Esophagus muscularis mucosa (tissue), 4 donors: ENCODE measurements around the gene SORBS1. TPM values are rescaled to one million over a fixed set of nuclear protein-coding genes. Genes with fewer than 3 reads are reported as not detected.

Experiments
- DNase-seq: peaks from one replicate; pipeline ENCODE4 v3.0.0-alpha.2; 2017; ENCODE audit errors: extremely low spot score
- H3K27ac ChIP-seq, 4 donors: fragments of 200-600 bp; sonication (generic); replicated peaks in 1 of 4; 1 replicate in 3 of 4; 2 replicates in 1 of 4; pipeline ENCODE4 v1.5.1; 2016 to 2019; ENCODE audit warnings: mild to moderate bottlenecking in 1 of 4
- H3K27me3 ChIP-seq, 4 donors: fragments of 200-600 bp; sonication (generic); one replicate each; pipeline versions ENCODE4 v1.5.1 to v1.6.0; 2016 to 2019
- H3K36me3 ChIP-seq, 4 donors: fragments of 200-600 bp; sonication (generic); one replicate each; pipeline ENCODE4 v1.5.1; 2016 to 2019
- H3K4me1 ChIP-seq, 4 donors: fragments of 200-600 bp; sonication (generic); one replicate each; pipeline ENCODE4 v1.5.1; 2016 to 2019
- H3K4me3 ChIP-seq, 4 donors: fragments of 200-600 bp; sonication (generic); 1 replicate in 2 of 4; 2 replicates in 2 of 4; pipeline ENCODE4 v1.5.1; 2016 to 2019; ENCODE audit warnings: mild to moderate bottlenecking in 4 of 4, moderate library complexity in 1 of 4
- H3K9me3 ChIP-seq, 4 donors: fragments of 200-600 bp; sonication (generic); 1 replicate in 3 of 4; 2 replicates in 1 of 4; pipeline ENCODE4 v1.5.1; 2016 to 2019
- CTCF ChIP-seq, 3 experiments: fragments of 200-600 bp in 2 of 3; fragments of 450-650 bp in 1 of 3; sonication (generic) in 2 of 3; IDR thresholded peaks; one replicate each; pipeline ENCODE4 v1.5.1; 2017 to 2019; ENCODE audit warnings: antibody characterized with exemption in 3 of 3, mild to moderate bottlenecking in 2 of 3, moderate library complexity in 1 of 3
- EP300 ChIP-seq: sonication (generic); formaldehyde crosslinking; IDR thresholded peaks from one replicate; pipeline ENCODE4 v1.6.1; 2017; ENCODE audit warnings: antibody characterized with exemption
- POLR2A ChIP-seq: fragments of 450-650 bp; IDR thresholded peaks from one replicate; pipeline ENCODE4 v1.6.1; 2017; ENCODE audit warnings: antibody characterized with exemption, moderate library complexity, mild to moderate bottlenecking, low read depth
- POLR2AphosphoS5 ChIP-seq, 2 donors: sonication (generic); formaldehyde crosslinking; IDR thresholded peaks; one replicate each; pipeline ENCODE4 v1.6.1; 2017; ENCODE audit warnings: antibody characterized with exemption in 2 of 2
- WGBS: methylation state at CpG from one replicate; pipeline ENCODE4 v1.1.5; 2018; 5-methylcytosine and 5-hydroxymethylcytosine counted together
- intact Hi-C: fragments of 100-400 bp; cut with DNase I; formaldehyde crosslinking; loops from one replicate; pipeline ENCODE4 v1.15.1; 2023
- total RNA-seq, 4 donors: library from RNA; depleted of rRNA; stranded (reverse); fragments of >200 nt; gene quantifications; one replicate each; pipeline versions ENCODE4 v1.1.0 to v1.2.1, GENCODE V29; 2016

SORBS1 gene
- total RNA-seq, 4 donors from 2014 or later = 1,569 to 2,231 (median 1,854) TPM

DNA sequence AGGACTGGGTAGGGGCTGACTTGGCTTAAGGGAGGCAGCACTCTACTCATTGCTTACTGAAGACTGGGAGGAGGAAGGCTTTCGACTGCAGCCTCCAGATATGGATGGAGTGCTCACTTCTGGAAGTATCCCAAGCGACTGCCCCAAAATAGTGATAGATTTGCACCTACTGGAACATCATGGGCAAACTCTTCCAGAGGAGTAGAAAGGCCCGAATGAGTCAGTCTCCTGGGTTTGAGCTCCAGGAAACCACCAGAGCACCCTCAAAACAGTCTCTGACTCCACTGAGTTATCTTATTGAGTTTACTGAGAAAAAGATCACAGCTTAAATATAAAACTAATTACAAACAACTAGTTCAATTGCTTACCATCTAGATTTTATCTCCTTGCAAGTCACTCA lies 233.2 kb downstream of the SORBS1 start:
- H3K9me3 ChIP-seq = no peaks in the 10 kb centered on the region
- peaks cover 7 to 88% (median 75%) of the 10 kb centered on the region in 4 donors for H3K36me3 ChIP-seq
- TF ChIP-seq POLR2A = no peak
- TF ChIP-seq POLR2AphosphoS5 (IDR thresholded peaks at IDR 0.05) = peak in 1 of 2 donors; percentile 0
- intact Hi-C loops = no loop called here
- DNase-seq = no peak
- no peaks in the 10 kb centered on the region for H3K27me3 ChIP-seq
- H3K4me1 ChIP-seq = peaks cover 66 to 81% (median 70%) of the 10 kb centered on the region in 4 donors
- WGBS = 58% methylated on average over 2 of the region's 3 CpGs
- H3K4me3 ChIP-seq = no peak overlapping the region
- H3K27ac ChIP-seq = peak overlapping the region; percentile 69 to 91 (median 90)

- H3K9me3 ChIP-seq = no peaks in the 10 kb centered on the region
- no peak overlapping the region for H3K4me3 ChIP-seq
- intact Hi-C loops = no loop called here
- peaks cover 61 to 75% (median 63%) of the 10 kb centered on the region in 4 donors for H3K4me1 ChIP-seq
- peak overlapping the region; percentile 69 to 91 (median 90) for H3K27ac ChIP-seq
- H3K36me3 ChIP-seq = peaks cover 9 to 88% (median 75%) of the 10 kb centered on the region in 4 donors
- H3K27me3 ChIP-seq = no peaks in the 10 kb centered on the region
- TF ChIP-seq POLR2A = no peak
- TF ChIP-seq EP300 = no peak
- peak in 1 of 3 experiments; percentile 15 for TF ChIP-seq CTCF (IDR thresholded peaks at IDR 0.05)
- TF ChIP-seq POLR2AphosphoS5 (IDR thresholded peaks at IDR 0.05) = peak in 1 of 2 donors; percentile 44
- WGBS = 49% methylated on average over 4 of the region's 5 CpGs
- no peak for DNase-seq
Measured at GRCh38 chr10:95327367-95327766, 233.8 kb downstream of the SORBS1 start.

DNA sequence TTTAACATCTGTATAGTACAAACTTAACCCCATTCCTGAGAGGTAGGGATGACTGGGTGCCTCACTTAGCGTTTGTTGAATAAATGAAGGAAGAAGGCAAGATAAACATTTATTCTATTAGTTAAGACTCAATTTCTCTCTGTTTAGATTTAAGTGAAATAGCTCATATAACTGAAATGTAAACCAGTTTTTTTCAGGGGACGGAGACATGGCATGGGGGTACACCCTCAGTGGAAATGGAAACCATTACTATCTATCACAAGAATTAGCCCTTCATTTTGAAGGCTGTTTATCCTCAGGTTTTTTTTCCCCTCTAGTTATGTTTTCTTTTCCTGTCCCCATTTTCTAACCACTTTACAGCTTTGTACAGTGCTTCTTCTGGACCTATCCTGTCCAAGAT lies 234.8 kb downstream of the SORBS1 start:
- Histone ChIP-seq H3K4me3 (no peak overlapping the region), H3K36me3 (peaks cover 17 to 88% (median 75%) of the 10 kb centered on the region in 4 donors), H3K27me3 (no peaks in the 10 kb centered on the region), H3K9me3 (no peaks in the 10 kb centered on the region), H3K27ac (peak overlapping the region in 3 of 4 donors; percentile 90 to 91 (median 90)), H3K4me1 (peaks cover 52 to 70% (median 53%) of the 10 kb centered on the region in 4 donors)
- TF ChIP-seq EP300 = no peak
- TF ChIP-seq CTCF (IDR thresholded peaks at IDR 0.05) = no peak
- TF ChIP-seq POLR2AphosphoS5 (IDR thresholded peaks at IDR 0.05) = no peak
- TF ChIP-seq POLR2A = no peak
- 48% methylated on average over 2 of the region's 2 CpGs for WGBS
- DNase-seq = no peak
- intact Hi-C loops = no loop called here

- TF ChIP-seq EP300 (no peak), POLR2AphosphoS5 (IDR thresholded peaks at IDR 0.05) (peak in 1 of 2 donors; percentile 30), CTCF (IDR thresholded peaks at IDR 0.05) (no peak), POLR2A (no peak)
- H3K4me1 ChIP-seq = peaks cover 46 to 69% (median 50%) of the 10 kb centered on the region in 4 donors
- intact Hi-C loops = no loop called here
- H3K27me3 ChIP-seq = no peaks in the 10 kb centered on the region
- H3K36me3 ChIP-seq = peaks cover 22 to 90% (median 75%) of the 10 kb centered on the region in 4 donors
- no peak overlapping the region for H3K4me3 ChIP-seq
- peak overlapping the region in 3 of 4 donors; percentile 5 to 90 (median 90) for H3K27ac ChIP-seq
- no peaks in the 10 kb centered on the region for H3K9me3 ChIP-seq
- no peak for DNase-seq
- WGBS = 50% methylated on average over 2 of the region's 2 CpGs
Measured at GRCh38 chr10:95325863-95326262, 235.3 kb downstream of the SORBS1 start.

GRCh38 chr10:95324436-95325268 lies 236.5 kb downstream of the SORBS1 start:
- no peak for TF ChIP-seq POLR2AphosphoS5 (IDR thresholded peaks at IDR 0.05)
- no peak for TF ChIP-seq EP300
- no peak for TF ChIP-seq CTCF (IDR thresholded peaks at IDR 0.05)
- TF ChIP-seq POLR2A = no peak
- WGBS = 77% methylated on average over 11 of the region's 11 CpGs
- Histone ChIP-seq H3K4me1 (peaks cover 37 to 69% (median 42%) of the 10 kb centered on the region in 4 donors), H3K9me3 (no peaks in the 10 kb centered on the region), H3K27ac (peak overlapping the region in 2 of 4 donors; percentile 5 to 30), H3K4me3 (no peak overlapping the region), H3K27me3 (no peaks in the 10 kb centered on the region), H3K36me3 (peaks cover 29 to 94% (median 82%) of the 10 kb centered on the region in 4 donors)
- intact Hi-C loops = no loop called here
- no peak for DNase-seq
